ENCODE data around the gene MYCBP2.
"Not testable (repeated sequence)": the region's sequence is repeated elsewhere in the genome, so short reads cannot be mapped to it uniquely, and the experiment has no call there.

MYCBP2 gene

DNA sequence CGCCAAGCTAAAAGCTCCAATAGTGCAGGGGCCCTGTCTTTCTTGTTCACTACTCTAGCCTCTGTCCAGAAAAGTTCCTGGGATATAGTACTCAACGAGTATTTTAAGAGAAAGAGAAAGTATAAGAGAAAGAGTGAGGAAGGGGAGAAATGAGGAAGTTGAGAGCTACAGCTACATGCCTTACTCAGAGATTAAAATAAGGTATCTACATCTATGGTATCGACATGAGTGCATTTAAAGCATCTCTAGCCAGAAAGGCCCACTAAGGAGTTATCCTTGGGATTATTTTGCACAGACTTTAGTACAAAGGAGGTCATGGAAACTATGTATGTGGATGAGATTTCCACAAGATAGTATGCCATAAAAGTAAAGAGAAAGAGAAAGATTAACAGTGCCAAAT lies 28.5 kb downstream of the MYCBP2 start:
- no peak for DNase-seq

DNA sequence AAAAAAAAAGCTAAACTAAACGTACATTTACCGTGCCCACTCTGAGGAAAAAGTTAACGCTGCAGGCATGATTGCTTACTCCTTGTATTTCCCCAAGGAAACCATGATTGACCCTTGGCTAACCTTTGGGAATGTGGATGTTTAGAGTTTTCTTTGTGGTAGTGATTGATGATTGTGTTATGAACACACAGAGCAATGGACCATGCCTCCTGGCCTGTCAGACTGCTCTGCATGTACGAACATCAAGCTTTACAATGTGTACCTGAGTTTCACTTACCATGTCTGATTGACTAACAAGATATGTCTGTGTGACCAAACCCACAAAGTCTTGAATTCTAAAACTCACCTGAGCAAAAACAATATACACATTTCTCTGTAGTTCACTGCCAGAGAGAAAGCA lies 35.1 kb downstream of the MYCBP2 start:
- DNase-seq, result no peak

DNA sequence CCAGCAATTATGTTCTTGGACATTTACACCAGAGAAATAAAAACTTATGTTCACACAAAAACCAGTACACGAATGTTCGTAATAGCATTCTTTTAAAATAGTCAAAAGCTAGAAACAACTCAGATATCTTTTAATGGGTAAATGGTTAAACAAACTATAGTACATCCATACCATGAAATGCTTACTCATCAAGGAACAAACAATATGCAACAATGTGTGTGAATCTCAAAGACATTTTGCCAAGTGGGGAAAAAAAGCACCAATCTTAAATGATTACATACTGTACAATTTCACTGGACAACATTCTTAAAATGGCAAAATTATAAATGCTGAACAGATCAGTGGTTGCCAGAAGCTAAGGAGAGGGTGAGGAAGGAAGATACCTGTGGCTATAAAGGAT lies 36.6 kb downstream of the MYCBP2 start:
- DNase-seq, result no peak

GRCh38 chr13:77289851-77290250 lies 37.0 kb downstream of the MYCBP2 start:
- no peak for DNase-seq

GRCh38 chr13:77285632-77286031 lies 41.3 kb downstream of the MYCBP2 start:
- DNase-seq, result not testable (repeated sequence)

DNA sequence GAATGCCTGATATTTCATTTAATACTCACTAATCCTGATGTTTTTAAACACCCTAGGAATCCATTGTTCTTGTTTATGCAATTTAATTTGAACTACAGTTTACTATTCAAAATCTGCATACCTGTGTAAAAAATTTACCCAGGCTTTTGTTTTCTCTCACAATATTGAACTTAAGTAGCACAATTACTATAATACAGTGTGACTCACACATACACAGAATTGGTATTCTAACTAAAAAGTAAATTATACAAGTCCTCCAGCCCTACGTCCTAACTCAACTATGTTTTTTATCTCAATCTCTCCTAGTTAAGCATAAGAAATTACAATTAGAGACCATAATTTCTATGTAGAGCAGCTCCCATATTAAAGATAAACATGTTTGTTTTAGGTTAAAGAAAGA lies 41.8 kb downstream of the MYCBP2 start:
- DNase-seq, result no peak

DNA sequence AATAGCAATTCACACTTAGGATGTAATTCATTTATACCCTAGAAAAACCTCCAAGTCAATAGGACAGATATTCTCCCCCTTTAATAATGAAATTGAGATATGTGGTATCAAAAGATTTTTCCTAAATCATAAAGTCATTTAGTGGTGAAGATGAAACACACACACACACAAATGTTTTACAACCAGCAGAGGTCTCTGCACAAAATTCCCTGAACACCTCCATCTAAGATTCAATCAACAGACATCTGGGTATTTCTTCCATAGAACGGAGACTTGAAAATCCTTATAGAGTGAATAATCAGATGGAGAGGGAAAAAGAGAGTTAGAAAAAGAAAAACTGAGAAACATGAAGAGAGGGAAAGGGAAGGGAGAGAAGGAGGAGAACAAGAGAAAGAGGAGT lies 52.8 kb downstream of the MYCBP2 start:
- DNase-seq, result no peak

- DNase-seq, result no peak
Measured at GRCh38 chr13:77269141-77269540, 57.8 kb downstream of the MYCBP2 start.

DNA sequence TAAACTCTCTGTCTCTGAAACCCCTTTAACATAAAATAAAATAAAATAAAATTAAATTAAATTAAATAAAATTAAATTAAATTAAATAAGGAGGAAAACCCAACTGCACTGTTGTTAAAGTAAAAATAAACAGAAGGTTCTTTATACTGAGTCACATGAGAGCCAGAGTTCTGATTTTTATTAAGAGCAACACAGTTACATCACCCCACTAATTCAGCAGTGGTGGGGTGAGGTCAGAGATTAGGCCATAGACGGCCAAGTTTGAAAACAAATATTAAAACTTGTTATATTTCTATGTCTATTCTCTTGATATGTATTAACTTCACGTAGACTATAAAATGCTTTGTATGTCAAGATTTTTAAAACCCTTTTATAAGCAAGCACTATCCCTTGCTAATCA lies 59.5 kb downstream of the MYCBP2 start:
- no peak for DNase-seq

- DNase-seq, result no peak
Measured at GRCh38 chr13:77265336-77265735, 61.6 kb downstream of the MYCBP2 start.

GRCh38 chr13:77262198-77262597 lies 64.7 kb downstream of the MYCBP2 start:
- DNase-seq, result no peak

GRCh38 chr13:77250975-77251374 lies 75.9 kb downstream of the MYCBP2 start:
- no peak for DNase-seq

DNA sequence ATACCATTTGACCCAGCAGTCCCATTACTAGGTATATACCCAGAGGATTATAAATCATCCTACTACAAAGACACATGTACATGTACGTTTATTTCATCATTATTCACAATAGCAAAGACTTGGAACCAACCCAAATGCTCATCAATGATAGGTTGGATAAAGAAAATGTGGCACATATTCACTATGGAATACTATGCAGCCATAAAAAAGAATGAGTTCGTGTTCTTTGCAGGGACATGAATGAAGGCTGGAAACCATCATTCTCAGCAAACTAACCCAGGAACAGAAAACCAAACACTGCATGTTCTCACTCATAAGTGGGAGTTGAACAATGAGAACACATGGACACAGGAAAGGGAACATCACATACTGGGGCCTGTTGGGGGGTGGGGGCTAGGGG lies 81.7 kb downstream of the MYCBP2 start:
- DNase-seq, result not testable (repeated sequence)

DNA sequence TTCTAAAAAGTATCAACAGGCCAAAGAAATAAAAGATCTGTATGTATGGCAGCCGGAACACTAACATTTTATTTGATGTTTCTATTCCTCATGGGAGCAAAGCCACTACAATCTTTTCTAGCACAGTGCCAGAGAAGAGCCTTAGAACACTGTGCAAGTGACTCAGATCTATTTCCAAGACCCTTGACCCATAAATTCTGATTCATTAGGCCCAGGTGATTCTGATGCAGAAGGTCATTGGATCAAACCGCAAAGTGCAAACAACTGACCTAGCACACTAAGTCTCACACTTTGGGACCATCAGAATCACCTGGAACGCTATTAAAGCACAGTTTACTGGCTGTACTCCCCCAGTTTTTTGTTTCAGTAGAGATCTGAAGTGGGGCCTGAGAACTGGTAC lies 87.6 kb downstream of the MYCBP2 start:
- DNase-seq, result no peak

GRCh38 chr13:77235456-77236022 lies 91.4 kb downstream of the MYCBP2 start:
- no peak for DNase-seq

- no peak for DNase-seq
Measured at GRCh38 chr13:77233159-77233558, 93.7 kb downstream of the MYCBP2 start.

- DNase-seq, result no peak
Measured at GRCh38 chr13:77230560-77230959, 96.3 kb downstream of the MYCBP2 start.

- no peak for DNase-seq
Measured at GRCh38 chr13:77225946-77226345, 100.9 kb downstream of the MYCBP2 start.

DNA sequence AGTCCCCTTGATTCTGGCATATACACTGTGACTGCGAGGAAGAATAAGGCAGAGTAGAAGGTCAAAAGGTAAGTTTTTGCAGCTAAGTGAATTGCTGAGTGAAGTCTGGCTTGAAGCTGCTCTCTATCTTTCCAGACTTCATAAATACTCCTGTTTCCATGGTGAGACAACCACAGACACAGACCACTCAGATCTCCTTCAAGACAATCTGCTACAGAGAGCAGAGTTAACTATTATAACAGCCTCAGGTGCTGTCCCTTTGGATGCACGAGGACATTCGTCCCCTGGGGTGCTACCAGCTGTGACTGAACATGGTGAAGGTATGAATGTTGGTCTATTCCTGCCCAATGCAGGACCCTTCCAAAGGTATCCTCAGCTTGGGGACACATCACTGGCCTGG lies 104.0 kb downstream of the MYCBP2 start:
- DNase-seq, result no peak

DNA sequence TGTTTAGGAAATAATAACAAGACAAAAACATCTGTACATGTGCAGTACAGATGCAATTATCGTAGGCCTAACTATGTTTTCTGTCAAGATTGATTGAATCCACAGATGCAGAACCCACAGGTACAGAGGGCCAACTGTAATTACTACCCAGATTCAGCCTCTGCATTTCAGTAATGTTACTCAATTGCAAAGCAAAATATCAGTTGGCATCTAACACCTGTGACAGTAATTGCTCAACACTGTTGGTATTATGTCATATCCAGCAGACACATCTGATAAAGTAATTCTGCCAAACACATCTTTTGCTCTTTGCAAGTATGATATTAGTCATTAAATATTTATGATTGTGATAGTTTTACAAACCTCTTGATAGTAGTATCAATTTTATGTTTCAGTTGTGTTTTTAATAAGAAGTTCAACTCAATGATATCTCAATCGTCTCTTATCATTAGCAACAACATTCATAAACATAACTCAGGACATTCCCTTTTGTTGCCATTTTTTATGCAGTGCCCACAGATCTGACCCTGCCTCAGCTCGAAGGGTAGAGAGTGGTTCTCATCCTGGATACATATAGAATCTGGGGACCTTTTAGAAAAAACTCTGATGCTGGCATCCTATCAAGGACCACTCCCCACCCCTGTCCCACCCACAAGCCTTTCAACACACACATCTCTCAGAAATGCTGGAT lies 104.7 kb downstream of the MYCBP2 start:
- DNase-seq, result no peak

- no peak for DNase-seq
Measured at GRCh38 chr13:77219401-77219800, 107.5 kb downstream of the MYCBP2 start.

DNA sequence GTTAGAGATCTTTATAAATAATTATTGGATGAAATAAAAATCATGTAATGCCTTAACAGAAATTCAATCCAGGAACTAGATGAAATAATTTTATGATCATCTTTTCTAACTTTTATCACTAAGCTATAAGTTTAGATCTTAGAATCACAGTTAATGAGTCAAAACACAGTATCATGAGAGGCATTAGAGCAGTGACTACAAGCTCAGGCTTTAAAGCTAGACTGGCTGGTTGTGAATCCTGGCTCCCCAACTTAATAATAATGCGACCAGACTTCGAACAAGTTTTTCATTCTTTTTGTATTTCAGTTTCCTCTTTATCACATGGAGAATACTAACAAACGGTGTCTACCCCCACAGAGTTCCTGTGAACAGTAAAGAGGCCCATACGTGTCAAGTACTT lies 108.6 kb downstream of the MYCBP2 start:
- no peak for DNase-seq

- DNase-seq, result no peak
Measured at GRCh38 chr13:77215543-77215942, 111.4 kb downstream of the MYCBP2 start.

- DNase-seq, result no peak
Measured at GRCh38 chr13:77213644-77214043, 113.2 kb downstream of the MYCBP2 start.

DNA sequence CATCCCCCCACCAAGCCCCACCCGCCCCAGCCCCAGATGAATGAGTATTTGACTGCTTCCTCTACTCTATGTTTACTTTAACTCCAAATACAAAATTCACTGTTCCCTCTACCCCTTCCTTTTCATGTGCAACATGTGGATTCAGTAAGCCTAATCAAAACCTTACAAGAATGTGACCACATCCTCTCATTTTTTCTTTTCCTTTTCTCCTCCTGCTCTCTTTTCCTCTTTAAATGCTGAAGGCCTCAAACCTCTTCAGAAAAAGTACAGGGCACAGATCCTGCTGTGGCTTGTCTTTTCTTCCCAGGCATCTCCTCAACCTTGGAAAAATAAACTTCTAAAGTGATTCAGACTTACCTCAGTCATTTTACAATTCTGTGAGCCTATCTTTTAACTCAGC lies 119.0 kb downstream of the MYCBP2 start:
- DNase-seq, result no peak
